AG09319 (cell line): ENCODE data around the gene TNP1.

Source experiments
- DNase-seq: peaks from one replicate; pipeline ENCODE4 v3.0.0-alpha.2; 2010; ENCODE audit warnings: low read depth; ENCODE audit errors: extremely low read depth
- TF ChIP-seq, protein P1 (sequence below): IDR thresholded peaks from 2 replicates; pipeline ENCODE4 v1.5.1; 2011; ENCODE audit warnings: low read depth, mild to moderate bottlenecking, inconsistent platforms, low read length, moderate library complexity

The TNP1 gene, protein sequence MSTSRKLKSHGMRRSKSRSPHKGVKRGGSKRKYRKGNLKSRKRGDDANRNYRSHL

GRCh38 chr2:216859944-216860343 lies at the start of gene TNP1:
TSS of gene TNP1 (minus strand) at chr2:216860064. CDS start at chr2:216860034, 30 bp downstream.
- no peak for DNase-seq
- TF ChIP-seq, protein P1, sequence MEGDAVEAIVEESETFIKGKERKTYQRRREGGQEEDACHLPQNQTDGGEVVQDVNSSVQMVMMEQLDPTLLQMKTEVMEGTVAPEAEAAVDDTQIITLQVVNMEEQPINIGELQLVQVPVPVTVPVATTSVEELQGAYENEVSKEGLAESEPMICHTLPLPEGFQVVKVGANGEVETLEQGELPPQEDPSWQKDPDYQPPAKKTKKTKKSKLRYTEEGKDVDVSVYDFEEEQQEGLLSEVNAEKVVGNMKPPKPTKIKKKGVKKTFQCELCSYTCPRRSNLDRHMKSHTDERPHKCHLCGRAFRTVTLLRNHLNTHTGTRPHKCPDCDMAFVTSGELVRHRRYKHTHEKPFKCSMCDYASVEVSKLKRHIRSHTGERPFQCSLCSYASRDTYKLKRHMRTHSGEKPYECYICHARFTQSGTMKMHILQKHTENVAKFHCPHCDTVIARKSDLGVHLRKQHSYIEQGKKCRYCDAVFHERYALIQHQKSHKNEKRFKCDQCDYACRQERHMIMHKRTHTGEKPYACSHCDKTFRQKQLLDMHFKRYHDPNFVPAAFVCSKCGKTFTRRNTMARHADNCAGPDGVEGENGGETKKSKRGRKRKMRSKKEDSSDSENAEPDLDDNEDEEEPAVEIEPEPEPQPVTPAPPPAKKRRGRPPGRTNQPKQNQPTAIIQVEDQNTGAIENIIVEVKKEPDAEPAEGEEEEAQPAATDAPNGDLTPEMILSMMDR, result no peak

DNA sequence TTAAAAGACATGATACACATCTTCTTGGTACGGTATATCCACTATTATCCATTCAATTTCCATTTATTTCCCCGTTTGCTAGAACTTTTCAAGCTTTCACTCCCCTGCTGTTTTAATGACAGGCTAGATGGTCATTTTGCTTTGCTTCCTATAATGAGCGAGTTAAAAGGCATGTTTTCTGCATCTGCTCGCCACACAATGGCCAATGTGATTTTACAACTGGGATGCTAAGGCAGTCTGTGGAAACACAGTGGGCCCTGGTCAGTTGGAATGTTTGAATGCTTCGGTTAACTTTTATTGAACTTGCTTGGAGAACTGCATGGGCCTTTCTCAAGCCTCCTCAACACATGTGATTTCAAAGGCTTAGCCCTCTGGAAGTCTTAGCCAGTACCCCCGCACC lies 48.4 kb upstream of the TNP1 start:
- TF ChIP-seq, protein P1, result no peak
- DNase-seq, result no peak

DNA sequence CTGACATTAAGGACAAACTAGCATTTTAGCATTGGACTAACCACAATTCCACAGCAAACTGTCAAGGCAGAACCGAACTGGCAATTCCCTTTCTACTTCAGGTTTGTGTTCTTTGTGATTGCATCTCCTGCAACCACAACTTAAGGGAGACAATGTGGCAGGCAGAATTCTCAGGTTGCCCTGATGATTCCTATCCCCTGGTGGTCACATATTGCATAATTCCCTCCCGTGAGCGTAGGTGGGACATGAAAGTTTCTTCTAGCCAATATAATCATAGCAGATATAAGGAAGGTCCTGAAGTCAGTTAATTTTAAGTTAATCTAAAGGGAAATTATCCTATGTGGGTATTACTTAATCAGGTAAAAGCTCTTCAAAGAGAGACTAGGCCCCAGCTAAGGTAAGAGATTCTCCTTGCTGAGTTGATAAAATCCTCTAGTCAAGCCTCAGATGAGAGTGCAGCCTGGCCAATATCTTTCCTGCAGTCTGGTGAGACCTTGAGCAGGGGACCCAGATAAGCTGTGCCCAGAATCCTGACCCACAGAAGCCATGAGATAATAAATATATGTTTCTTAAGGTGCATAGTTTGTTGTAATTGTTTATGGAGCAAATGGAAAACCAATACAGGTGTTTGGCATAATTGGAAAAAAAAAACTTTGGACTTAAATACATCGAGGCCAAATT lies 45.9 kb upstream of the TNP1 start:
- DNase-seq, result no peak
- TF ChIP-seq, protein P1, result no peak

DNA sequence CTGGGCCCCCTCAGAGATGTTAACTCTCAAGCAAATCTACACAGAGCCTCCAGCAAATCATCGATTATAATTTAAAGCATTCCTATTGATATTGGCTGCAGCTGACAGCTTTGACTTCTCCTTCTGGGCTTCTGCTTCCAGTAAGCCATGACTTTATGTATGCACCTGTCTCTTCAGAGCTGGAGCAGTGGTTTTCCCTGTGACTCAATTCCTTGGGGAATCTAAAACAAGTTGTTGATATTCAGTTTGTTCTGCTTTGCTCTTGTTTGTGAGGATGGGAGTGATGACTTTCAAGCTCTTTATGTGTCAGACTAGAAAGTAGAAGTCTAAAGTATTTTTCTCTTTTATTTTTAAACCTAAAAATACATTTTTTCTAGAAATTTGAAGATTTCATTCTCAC lies 45.1 kb upstream of the TNP1 start:
- TF ChIP-seq, protein P1, result no peak
- no peak for DNase-seq

DNA sequence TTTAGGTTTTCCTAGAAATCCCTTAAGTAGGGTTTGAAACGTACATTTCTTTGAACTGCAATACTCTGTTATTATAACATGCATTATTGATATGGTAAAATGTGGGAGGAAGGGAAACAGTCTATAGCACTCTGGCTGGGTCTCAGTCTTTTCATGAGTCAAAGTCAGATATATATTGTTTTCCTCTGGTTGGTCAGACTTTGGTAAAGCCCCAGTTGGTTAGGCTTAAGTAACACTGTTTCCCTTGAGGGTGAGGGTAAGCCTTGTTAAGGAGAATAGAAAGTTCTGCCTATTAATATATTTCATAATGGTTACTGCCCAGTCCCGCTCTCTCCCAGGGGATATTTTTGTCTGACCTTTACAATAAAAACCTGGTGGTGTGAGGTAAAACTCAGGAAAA lies 44.7 kb upstream of the TNP1 start:
- TF ChIP-seq, protein P1, result no peak
- no peak for DNase-seq

- TF ChIP-seq, protein P1, result no peak
- DNase-seq, result no peak
These were observed 43.6 kb upstream of the TNP1 start for GRCh38 chr2:216903470-216903869.

- DNase-seq, result no peak
- TF ChIP-seq, protein P1, result no peak
These were observed 41.4 kb upstream of the TNP1 start for GRCh38 chr2:216901273-216901672.
